Glutamatergic neuron (in vitro differentiated cells): ENCODE measurements around the gene ZNF660. TPM values are rescaled to one million over a fixed set of nuclear protein-coding genes. Genes with fewer than 3 reads are reported as not detected.
"Not testable (repeated sequence)": the region's sequence is repeated elsewhere in the genome, so short reads cannot be mapped to it uniquely, and the experiment has no call there.

Experiments used
- DNase-seq: peaks from one replicate; pipeline ENCODE4 v3.0.0; 2022
- H3K27ac Mint-ChIP-seq: one replicate; pipeline ENCODE4 v1.8.0; 2020; ENCODE audit warnings: mild to moderate bottlenecking, mixed read lengths, inconsistent platforms; ENCODE audit not compliant: unreplicated experiment
- H3K27me3 Mint-ChIP-seq: one replicate; pipeline ENCODE4 v1.8.0; 2020; ENCODE audit warnings: mild to moderate bottlenecking, moderate library complexity, mixed read lengths, inconsistent platforms; ENCODE audit not compliant: unreplicated experiment
- H3K36me3 Mint-ChIP-seq: one replicate; pipeline ENCODE4 v1.8.0; 2020; ENCODE audit warnings: mild to moderate bottlenecking, mixed read lengths, inconsistent platforms; ENCODE audit not compliant: unreplicated experiment
- H3K4me1 Mint-ChIP-seq: one replicate; pipeline ENCODE4 v1.8.0; 2020; ENCODE audit warnings: mild to moderate bottlenecking, low read depth, mixed read lengths, inconsistent platforms; ENCODE audit not compliant: unreplicated experiment
- H3K4me3 Mint-ChIP-seq: one replicate; pipeline ENCODE4 v1.8.0; 2020; ENCODE audit warnings: mild to moderate bottlenecking, mixed read lengths, inconsistent platforms; ENCODE audit not compliant: unreplicated experiment
- H3K9me3 Mint-ChIP-seq: one replicate; pipeline ENCODE4 v1.8.0; 2020; ENCODE audit warnings: mild to moderate bottlenecking, moderate library complexity, mixed read lengths, inconsistent platforms; ENCODE audit not compliant: unreplicated experiment
- long read RNA-seq: library from polyadenylated mRNA; unstranded; transcript quantifications from one replicate; pipeline ENCODE4 v2.0.0, GENCODE V29; 2020; ENCODE audit not compliant: unreplicated experiment
- total RNA-seq: library from RNA; stranded (reverse); fragmentation: NEBNext Ultra II Directional; extraction: Animal tissue kit (Norgen Biotek cat#: 25700); gene quantifications from one replicate; pipeline ENCODE4 v1.2.1, GENCODE V29; 2021; ENCODE audit not compliant: unreplicated experiment
- TF ChIP-seq, protein P1 (sequence below): fragments of 200-600 bp; sonication (generic); IDR thresholded peaks from one replicate; pipeline ENCODE4 v1.5.0; 2021; ENCODE audit not compliant: partially characterized antibody, unreplicated experiment

Gene ZNF660
- 35.4 TPM for total RNA-seq
- long read RNA-seq, partial matches to known transcripts: 0 of 3 reads
- long read RNA-seq, other reads (novel, unspliced or antisense): 2 of 3 reads

- Mint-ChIP-seq H3K4me3 (peak within 1 kb of the TSS; percentile 98), H3K4me1 (peaks cover 18% of the 10 kb centered on the region), H3K27me3 (peaks cover 5% of the 10 kb centered on the region), H3K9me3 (peaks cover 11% of the 10 kb centered on the region), H3K27ac (peak within 1 kb of the TSS; percentile 99), H3K36me3 (peaks cover 38% of the 10 kb centered on the region)
- peak; percentile 90 for DNase-seq
- TF ChIP-seq, protein P1, sequence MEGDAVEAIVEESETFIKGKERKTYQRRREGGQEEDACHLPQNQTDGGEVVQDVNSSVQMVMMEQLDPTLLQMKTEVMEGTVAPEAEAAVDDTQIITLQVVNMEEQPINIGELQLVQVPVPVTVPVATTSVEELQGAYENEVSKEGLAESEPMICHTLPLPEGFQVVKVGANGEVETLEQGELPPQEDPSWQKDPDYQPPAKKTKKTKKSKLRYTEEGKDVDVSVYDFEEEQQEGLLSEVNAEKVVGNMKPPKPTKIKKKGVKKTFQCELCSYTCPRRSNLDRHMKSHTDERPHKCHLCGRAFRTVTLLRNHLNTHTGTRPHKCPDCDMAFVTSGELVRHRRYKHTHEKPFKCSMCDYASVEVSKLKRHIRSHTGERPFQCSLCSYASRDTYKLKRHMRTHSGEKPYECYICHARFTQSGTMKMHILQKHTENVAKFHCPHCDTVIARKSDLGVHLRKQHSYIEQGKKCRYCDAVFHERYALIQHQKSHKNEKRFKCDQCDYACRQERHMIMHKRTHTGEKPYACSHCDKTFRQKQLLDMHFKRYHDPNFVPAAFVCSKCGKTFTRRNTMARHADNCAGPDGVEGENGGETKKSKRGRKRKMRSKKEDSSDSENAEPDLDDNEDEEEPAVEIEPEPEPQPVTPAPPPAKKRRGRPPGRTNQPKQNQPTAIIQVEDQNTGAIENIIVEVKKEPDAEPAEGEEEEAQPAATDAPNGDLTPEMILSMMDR: no peak
Measured at GRCh38 chr3:44584646-44585501, at the start of gene ZNF660. TSS of gene ZNF660 (plus strand) at chr3:44584964. CDS start at chr3:44594194, 9,230 bp downstream.

- H3K9me3 Mint-ChIP-seq: no peaks in the 10 kb centered on the region
- no peaks in the 10 kb centered on the region for H3K4me1 Mint-ChIP-seq
- no peak overlapping the region for H3K27ac Mint-ChIP-seq
- TF ChIP-seq, protein P1: no peak
- H3K36me3 Mint-ChIP-seq: no peaks in the 10 kb centered on the region
- DNase-seq: no peak
- peaks cover 1% of the 10 kb centered on the region for H3K27me3 Mint-ChIP-seq
- no peak overlapping the region for H3K4me3 Mint-ChIP-seq
Measured at GRCh38 chr3:44535364-44535763, 49.4 kb upstream of the ZNF660 start.

DNA sequence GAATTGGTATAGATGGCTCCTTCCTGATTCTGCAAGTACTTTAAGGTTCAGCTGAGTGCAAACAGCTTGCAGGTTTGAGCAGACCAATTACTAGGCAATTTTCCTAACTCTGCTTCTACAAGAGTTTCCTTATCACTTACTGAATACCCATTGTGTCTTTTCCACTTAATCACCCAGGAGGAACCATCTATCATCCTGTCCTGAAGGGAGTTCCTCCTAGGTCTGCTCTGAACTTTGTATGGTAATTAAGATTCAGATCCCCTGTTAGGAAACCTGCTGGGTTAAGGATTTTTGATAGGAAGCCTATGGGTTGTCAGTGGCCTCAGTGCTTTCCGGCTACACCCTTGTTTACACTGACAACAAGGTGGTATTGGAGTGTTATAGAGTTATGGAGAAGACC, 40.0 kb upstream of the ZNF660 start:
- H3K27ac Mint-ChIP-seq, DNase-seq, H3K4me1 Mint-ChIP-seq, H3K4me3 Mint-ChIP-seq, H3K9me3 Mint-ChIP-seq, H3K27me3 Mint-ChIP-seq, H3K36me3 Mint-ChIP-seq: not testable (repeated sequence)

DNA sequence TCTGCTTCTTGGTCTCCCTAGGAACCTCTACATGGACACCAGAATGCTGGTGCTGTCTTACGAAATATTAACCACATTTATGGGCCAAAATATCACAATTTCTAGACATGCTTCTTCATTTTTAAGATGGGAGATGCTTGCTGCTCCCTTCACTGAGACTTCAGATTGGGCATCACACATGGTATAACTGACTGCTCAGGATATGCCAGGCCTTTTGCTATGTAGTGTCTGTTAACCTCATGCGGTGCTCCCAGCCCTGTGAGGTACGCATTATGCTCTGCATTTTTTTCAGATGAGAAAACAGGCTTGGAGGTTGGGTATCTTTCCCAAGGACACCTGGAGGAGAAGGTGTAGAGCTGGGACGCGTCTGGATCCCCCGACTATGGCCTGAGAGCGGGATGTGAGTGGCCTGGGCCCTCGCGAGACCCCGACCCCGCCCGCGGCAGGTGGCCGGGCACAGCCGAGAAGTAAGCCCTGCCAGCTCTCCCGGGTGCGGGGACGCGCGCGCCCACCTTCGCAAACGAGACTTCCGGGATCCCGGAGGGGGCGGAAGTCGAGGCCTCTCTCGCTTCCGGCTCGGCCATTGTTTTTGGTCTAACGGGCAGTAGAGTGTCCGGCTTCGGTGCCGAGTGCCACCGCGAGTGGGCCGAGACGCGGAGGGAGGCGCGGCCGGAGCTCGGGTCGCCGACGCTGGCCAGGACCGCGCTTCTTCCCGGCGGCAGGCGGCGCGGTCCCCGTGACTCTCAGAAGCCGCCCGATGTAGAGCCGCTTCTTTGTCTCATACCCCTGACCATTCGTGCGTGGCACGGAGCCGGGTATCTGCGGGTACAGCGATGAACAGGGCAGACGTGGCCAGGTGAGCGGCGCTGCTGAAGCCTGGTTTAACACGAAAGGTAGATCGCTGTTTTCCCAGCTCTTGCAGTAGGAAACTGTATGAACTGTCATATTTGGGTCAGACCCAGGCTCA, 29.9 kb upstream of the ZNF660 start, which contains the start of gene ZKSCAN7:
Gene ZKSCAN7, plus strand, starts transcription at position 568 of the 967 bp plus-strand sequence. CDS start 1,855 bp downstream, outside the sequence.
- DNase-seq: peak; percentile 85
- no peaks in the 10 kb centered on the region for H3K27me3 Mint-ChIP-seq

More for the DNA sequence above, 29.9 kb upstream of the ZNF660 start, which contains the start of gene ZKSCAN7:
- H3K36me3 Mint-ChIP-seq: peaks cover 19% of the 10 kb centered on the region
- peaks cover 8% of the 10 kb centered on the region for H3K9me3 Mint-ChIP-seq
- peak within 1 kb of the TSS; percentile 98 for H3K27ac Mint-ChIP-seq
- peaks cover 11% of the 10 kb centered on the region for H3K4me1 Mint-ChIP-seq
- TF ChIP-seq, protein P1: no peak
- peak within 1 kb of the TSS; percentile 98 for H3K4me3 Mint-ChIP-seq
